C4-2B (cell line): Measurements from ENCODE around the gene OPN5.

Experiments used
- CTCF ChIP-seq: fragments of 450-650 bp; conservative IDR thresholded peaks from 2 replicates; pipeline ENCODE4 v1.5.1; 2017; ENCODE audit warnings: mild to moderate bottlenecking
- ZFX ChIP-seq: fragments of 450-650 bp; IDR thresholded peaks from 2 replicates; pipeline ENCODE4 v1.6.1; 2017

GRCh38 chr6:47792216-47792733 lies 10.4 kb downstream of the OPN5 start:
- TF ChIP-seq CTCF (no peak), ZFX (no peak)
